ENCODE data around the gene TPGS1. TPM values are rescaled to one million over a fixed set of nuclear protein-coding genes. Genes with fewer than 3 reads are reported as not detected.
A peak's percentile ranks its signal among the peaks of the same experiment; 100 is the strongest.

TPGS1 gene
- total RNA-seq, 1 donor from 2014 or later: 11.2 TPM

- Histone ChIP-seq H3K4me1 (peaks cover 28% of the 10 kb centered on the region), H3K27ac (replicated peaks) (no peak within 1 kb of the TSS), H3K27me3 (ENCODE audit: low read depth) (peaks cover 52% of the 10 kb centered on the region), H3K36me3 (no peaks in the 10 kb centered on the region), H3K9me3 (replicated peaks) (no peaks in the 10 kb centered on the region), H3K4me3 (no peak within 1 kb of the TSS)
- no peak for DNase-seq
- TF ChIP-seq, protein P1, sequence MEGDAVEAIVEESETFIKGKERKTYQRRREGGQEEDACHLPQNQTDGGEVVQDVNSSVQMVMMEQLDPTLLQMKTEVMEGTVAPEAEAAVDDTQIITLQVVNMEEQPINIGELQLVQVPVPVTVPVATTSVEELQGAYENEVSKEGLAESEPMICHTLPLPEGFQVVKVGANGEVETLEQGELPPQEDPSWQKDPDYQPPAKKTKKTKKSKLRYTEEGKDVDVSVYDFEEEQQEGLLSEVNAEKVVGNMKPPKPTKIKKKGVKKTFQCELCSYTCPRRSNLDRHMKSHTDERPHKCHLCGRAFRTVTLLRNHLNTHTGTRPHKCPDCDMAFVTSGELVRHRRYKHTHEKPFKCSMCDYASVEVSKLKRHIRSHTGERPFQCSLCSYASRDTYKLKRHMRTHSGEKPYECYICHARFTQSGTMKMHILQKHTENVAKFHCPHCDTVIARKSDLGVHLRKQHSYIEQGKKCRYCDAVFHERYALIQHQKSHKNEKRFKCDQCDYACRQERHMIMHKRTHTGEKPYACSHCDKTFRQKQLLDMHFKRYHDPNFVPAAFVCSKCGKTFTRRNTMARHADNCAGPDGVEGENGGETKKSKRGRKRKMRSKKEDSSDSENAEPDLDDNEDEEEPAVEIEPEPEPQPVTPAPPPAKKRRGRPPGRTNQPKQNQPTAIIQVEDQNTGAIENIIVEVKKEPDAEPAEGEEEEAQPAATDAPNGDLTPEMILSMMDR (IDR thresholded peaks at IDR 0.05; ENCODE audit: borderline replicate concordance): no peak
- intact Hi-C loops (cut with micrococcal nuclease): no loop called here
These were observed 11.1 kb upstream of the TPGS1 start, which contains the start of gene MADCAM1 for GRCh38 chr19:496112-496665. MADCAM1 (plus strand) TSS chr19:496486; CDS start chr19:496500, 14 bp downstream.

DNA sequence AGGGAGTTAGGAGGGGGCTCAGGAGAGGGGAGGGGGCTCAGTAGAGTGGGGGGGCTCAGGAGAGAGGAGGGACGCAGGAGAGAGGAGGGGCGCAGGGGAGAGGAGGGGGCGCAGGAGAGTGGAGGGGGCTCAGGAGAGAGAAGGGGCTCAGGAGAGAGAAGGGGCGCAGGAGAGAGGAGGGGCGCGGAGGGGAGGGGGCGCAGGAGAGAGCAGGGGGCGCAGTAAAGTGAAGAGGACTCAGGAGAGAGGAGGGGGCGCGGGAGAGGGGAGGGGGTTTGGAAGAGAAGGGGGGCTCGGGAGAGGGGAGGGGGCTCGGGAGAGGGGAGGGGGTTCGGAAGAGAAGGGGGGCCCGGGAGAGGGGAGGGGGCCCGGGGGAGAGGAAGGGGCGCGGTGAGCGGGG is 10.3 kb upstream of the TPGS1 start:
- Histone ChIP-seq H3K27me3 (ENCODE audit: low read depth) (peaks cover 54% of the 10 kb centered on the region), H3K4me1 (peaks cover 28% of the 10 kb centered on the region), H3K9me3 (replicated peaks) (no peaks in the 10 kb centered on the region), H3K36me3 (no peaks in the 10 kb centered on the region), H3K4me3 (no peak overlapping the region), H3K27ac (replicated peaks) (no peak overlapping the region)
- no peak for DNase-seq
- TF ChIP-seq, protein P1 (IDR thresholded peaks at IDR 0.05; ENCODE audit: borderline replicate concordance): no peak
- intact Hi-C loops (cut with micrococcal nuclease): no loop called here

DNA sequence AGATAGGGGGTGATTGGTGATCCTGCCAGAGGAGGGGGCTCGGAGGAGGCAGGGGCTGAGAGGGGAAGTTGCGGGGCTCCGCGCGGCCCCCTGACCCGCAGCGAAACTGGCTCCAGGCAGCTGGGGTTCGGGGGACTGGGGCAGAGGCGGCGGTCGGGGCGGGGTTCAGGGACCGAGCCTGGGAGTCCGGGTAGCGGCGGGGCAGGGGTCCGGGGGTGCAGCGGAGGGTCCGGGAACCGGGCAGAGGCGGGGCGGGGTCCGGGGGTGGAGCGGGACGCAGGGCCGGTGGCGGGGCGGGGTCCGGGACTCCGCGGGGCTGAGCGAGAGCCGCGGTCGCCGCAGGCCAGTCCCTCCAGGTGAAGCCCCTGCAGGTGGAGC is 9.8 kb upstream of the TPGS1 start:
- TF ChIP-seq, protein P1 (IDR thresholded peaks at IDR 0.05; ENCODE audit: borderline replicate concordance): no peak

GRCh38 chr19:497869-498510 is 9.3 kb upstream of the TPGS1 start:
- peaks cover 54% of the 10 kb centered on the region for H3K27me3 ChIP-seq (ENCODE audit: low read depth)
- TF ChIP-seq, protein P1 (IDR thresholded peaks at IDR 0.05; ENCODE audit: borderline replicate concordance): no peak
- H3K27ac ChIP-seq (replicated peaks): no peak overlapping the region
- no peaks in the 10 kb centered on the region for H3K36me3 ChIP-seq
- intact Hi-C loops (cut with micrococcal nuclease): no loop called here
- DNase-seq: no peak
- H3K4me3 ChIP-seq: peak overlapping the region; percentile 43
- H3K9me3 ChIP-seq (replicated peaks): no peaks in the 10 kb centered on the region
- peaks cover 28% of the 10 kb centered on the region for H3K4me1 ChIP-seq

More for the DNA sequence above, 9.8 kb upstream of the TPGS1 start:
- no peaks in the 10 kb centered on the region for H3K9me3 ChIP-seq (replicated peaks)
- peak overlapping the region; percentile 43 for H3K4me3 ChIP-seq
- DNase-seq: no peak
- peaks cover 28% of the 10 kb centered on the region for H3K4me1 ChIP-seq
- intact Hi-C loops (cut with micrococcal nuclease): no loop called here
- H3K27me3 ChIP-seq (ENCODE audit: low read depth): peaks cover 54% of the 10 kb centered on the region
- H3K27ac ChIP-seq (replicated peaks): no peak overlapping the region
- H3K36me3 ChIP-seq: no peaks in the 10 kb centered on the region

DNA sequence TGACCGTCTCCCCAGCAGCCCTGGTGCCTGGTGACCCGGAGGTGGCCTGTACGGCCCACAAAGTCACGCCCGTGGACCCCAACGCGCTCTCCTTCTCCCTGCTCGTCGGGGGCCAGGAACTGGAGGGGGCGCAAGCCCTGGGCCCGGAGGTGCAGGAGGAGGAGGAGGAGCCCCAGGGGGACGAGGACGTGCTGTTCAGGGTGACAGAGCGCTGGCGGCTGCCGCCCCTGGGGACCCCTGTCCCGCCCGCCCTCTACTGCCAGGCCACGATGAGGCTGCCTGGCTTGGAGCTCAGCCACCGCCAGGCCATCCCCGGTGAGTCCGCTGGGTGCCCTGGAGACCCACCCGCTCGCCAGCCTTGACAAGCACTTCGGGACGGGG is 8.8 kb upstream of the TPGS1 start:
- intact Hi-C loops (cut with micrococcal nuclease): no loop called here
- no peaks in the 10 kb centered on the region for H3K36me3 ChIP-seq
- H3K27me3 ChIP-seq (ENCODE audit: low read depth): peaks cover 54% of the 10 kb centered on the region
- H3K27ac ChIP-seq (replicated peaks): no peak overlapping the region
- H3K4me1 ChIP-seq: peaks cover 28% of the 10 kb centered on the region
- TF ChIP-seq, protein P1 (IDR thresholded peaks at IDR 0.05; ENCODE audit: borderline replicate concordance): no peak
- H3K9me3 ChIP-seq (replicated peaks): no peaks in the 10 kb centered on the region
- no peak overlapping the region for H3K4me3 ChIP-seq
- DNase-seq: no peak

Data from left ventricle myocardium inferior (tissue), 1 donor.